Measurements from ENCODE around the gene MECP2.

DNA sequence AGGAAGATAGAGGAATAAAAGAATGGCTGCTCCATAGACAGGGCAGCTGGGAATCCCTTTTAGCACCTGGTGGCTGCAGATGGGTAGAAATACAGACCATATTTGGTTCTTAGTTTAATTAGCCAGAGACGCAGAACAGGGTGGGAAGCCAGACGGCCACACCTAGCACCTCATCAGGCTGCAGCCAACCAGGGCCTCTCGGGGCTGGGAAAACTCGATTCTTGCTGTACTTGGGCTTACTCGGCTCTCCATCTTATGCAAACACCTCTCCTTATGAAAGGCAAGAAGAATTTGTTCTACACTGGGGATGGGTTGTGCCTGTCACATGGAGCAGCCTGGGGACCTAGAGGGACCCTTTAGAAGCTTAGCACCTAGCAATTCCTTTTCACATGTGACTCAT lies 97.5 kb downstream of the MECP2 start:
- TF ChIP-seq, protein P1, sequence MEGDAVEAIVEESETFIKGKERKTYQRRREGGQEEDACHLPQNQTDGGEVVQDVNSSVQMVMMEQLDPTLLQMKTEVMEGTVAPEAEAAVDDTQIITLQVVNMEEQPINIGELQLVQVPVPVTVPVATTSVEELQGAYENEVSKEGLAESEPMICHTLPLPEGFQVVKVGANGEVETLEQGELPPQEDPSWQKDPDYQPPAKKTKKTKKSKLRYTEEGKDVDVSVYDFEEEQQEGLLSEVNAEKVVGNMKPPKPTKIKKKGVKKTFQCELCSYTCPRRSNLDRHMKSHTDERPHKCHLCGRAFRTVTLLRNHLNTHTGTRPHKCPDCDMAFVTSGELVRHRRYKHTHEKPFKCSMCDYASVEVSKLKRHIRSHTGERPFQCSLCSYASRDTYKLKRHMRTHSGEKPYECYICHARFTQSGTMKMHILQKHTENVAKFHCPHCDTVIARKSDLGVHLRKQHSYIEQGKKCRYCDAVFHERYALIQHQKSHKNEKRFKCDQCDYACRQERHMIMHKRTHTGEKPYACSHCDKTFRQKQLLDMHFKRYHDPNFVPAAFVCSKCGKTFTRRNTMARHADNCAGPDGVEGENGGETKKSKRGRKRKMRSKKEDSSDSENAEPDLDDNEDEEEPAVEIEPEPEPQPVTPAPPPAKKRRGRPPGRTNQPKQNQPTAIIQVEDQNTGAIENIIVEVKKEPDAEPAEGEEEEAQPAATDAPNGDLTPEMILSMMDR (IDR thresholded peaks at IDR 0.05), result no peak
- TF ChIP-seq ZFX (IDR thresholded peaks at IDR 0.05; ENCODE audit: borderline replicate concordance), result no peak

Data from 22Rv1 (cell line).